Measurements from ENCODE around the gene GPC5.

GPC5 gene

GRCh38 chr13:91648012-91648411, 249.6 kb downstream of the GPC5 start:
- Histone ChIP-seq H3K4me3 (replicated peaks; ENCODE audit: low read depth, low read length) (no peak overlapping the region), H3K36me3 (ENCODE audit: control insufficient read depth, insufficient read depth, low read length) (no peaks in the 10 kb centered on the region), H3K27me3 (replicated peaks; ENCODE audit: control insufficient read depth, insufficient read depth, low read length) (no peaks in the 10 kb centered on the region)
- DNase-seq (ENCODE audit: extremely low read depth, insufficient read length), result no peak
- no peak for TF ChIP-seq CTCF (IDR thresholded peaks at IDR 0.05; ENCODE audit: insufficient read depth, low read length, poor library complexity, severe bottlenecking)

GRCh38 chr13:91649456-91649855, 251.0 kb downstream of the GPC5 start:
- no peak for TF ChIP-seq CTCF (IDR thresholded peaks at IDR 0.05; ENCODE audit: insufficient read depth, low read length, poor library complexity, severe bottlenecking)
- Histone ChIP-seq H3K4me3 (replicated peaks; ENCODE audit: low read depth, low read length) (no peak overlapping the region), H3K27me3 (replicated peaks; ENCODE audit: control insufficient read depth, insufficient read depth, low read length) (no peaks in the 10 kb centered on the region), H3K36me3 (ENCODE audit: control insufficient read depth, insufficient read depth, low read length) (no peaks in the 10 kb centered on the region)
- DNase-seq (ENCODE audit: extremely low read depth, insufficient read length), result no peak

DNA sequence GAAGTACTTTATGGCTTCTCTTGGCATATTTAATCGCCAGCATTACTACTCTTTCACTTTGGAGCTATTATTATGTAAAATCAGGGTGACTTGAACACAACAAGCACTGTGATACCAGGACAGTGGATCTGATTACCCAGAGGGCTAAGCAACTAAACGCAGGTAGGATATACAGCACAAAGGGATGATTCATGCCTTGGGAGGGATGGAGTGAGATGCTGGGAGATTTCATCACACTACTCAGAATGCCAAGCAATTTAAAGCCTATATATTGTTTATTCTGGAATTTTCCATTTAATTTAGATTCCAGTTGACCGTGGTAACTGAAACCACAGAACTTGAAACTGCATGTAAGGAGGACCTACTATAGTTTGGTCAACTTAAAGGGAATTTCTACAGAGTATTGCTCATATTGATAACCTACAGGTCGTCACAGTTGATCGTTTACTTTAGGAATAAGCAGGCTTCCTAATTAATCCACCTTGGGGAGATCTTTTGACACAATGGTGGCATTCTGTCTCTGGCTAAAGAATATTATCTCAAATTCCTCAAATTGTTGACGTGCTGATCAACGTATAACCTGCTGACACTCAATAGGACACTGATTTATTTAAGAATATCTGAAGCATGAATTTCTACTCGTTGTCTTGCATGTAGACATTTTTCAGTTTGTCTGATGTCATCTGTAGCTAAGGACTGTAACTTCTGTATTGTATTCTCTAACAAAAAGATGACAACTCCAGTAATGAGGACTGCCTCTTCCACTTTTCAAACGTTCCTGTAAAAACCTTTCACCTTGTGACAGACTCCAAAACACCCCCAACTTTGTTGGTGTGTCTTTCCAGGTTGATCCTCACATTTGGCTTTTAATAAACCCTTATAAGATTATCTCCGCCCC, 254.2 kb downstream of the GPC5 start:
- H3K36me3 ChIP-seq (ENCODE audit: control insufficient read depth, insufficient read depth, low read length), result no peaks in the 10 kb centered on the region
- no peak for TF ChIP-seq CTCF (IDR thresholded peaks at IDR 0.05; ENCODE audit: insufficient read depth, low read length, poor library complexity, severe bottlenecking)
- no peak overlapping the region for H3K4me3 ChIP-seq (replicated peaks; ENCODE audit: low read depth, low read length)
- no peak for DNase-seq (ENCODE audit: extremely low read depth, insufficient read length)
- no peaks in the 10 kb centered on the region for H3K27me3 ChIP-seq (replicated peaks; ENCODE audit: control insufficient read depth, insufficient read depth, low read length)

- Histone ChIP-seq H3K4me3 (replicated peaks; ENCODE audit: low read depth, low read length) (no peak overlapping the region), H3K36me3 (ENCODE audit: control insufficient read depth, insufficient read depth, low read length) (no peaks in the 10 kb centered on the region), H3K27me3 (replicated peaks; ENCODE audit: control insufficient read depth, insufficient read depth, low read length) (no peaks in the 10 kb centered on the region)
- TF ChIP-seq CTCF (IDR thresholded peaks at IDR 0.05; ENCODE audit: insufficient read depth, low read length, poor library complexity, severe bottlenecking), result no peak
- no peak for DNase-seq (ENCODE audit: extremely low read depth, insufficient read length)
These were observed 257.3 kb downstream of the GPC5 start for GRCh38 chr13:91655731-91656130.

- TF ChIP-seq CTCF (IDR thresholded peaks at IDR 0.05; ENCODE audit: insufficient read depth, low read length, poor library complexity, severe bottlenecking), result no peak
- Histone ChIP-seq H3K27me3 (replicated peaks; ENCODE audit: control insufficient read depth, insufficient read depth, low read length) (no peaks in the 10 kb centered on the region), H3K4me3 (replicated peaks; ENCODE audit: low read depth, low read length) (no peak overlapping the region), H3K36me3 (ENCODE audit: control insufficient read depth, insufficient read depth, low read length) (no peaks in the 10 kb centered on the region)
- DNase-seq (ENCODE audit: extremely low read depth, insufficient read length), result no peak
These were observed 258.9 kb downstream of the GPC5 start for GRCh38 chr13:91657283-91657682.

Measured in GM06990 (cell line).